Progenitor cell of endocrine pancreas (in vitro differentiated cells): ENCODE results near the gene EEF2K. TPM values are rescaled to one million over a fixed set of nuclear protein-coding genes. Genes with fewer than 3 reads are reported as not detected.

Experiments used
- DNase-seq: peaks from one replicate; pipeline ENCODE4 v3.0.0; 2021; ENCODE audit warnings: low spot score; ENCODE audit not compliant: unreplicated experiment
- H3K27ac Mint-ChIP-seq: 2 replicates; pipeline ENCODE4 v1.8.0; 2021; ENCODE audit warnings: mild to moderate bottlenecking, moderate library complexity, mixed read lengths
- H3K27me3 Mint-ChIP-seq: 2 replicates; pipeline ENCODE4 v1.8.0; 2021; ENCODE audit warnings: mixed read lengths
- H3K36me3 Mint-ChIP-seq: 2 replicates; pipeline ENCODE4 v1.8.0; 2022; ENCODE audit warnings: mixed read lengths; ENCODE audit not compliant: insufficient read depth
- H3K4me1 Mint-ChIP-seq: 2 replicates; pipeline ENCODE4 v1.8.0; 2021; ENCODE audit warnings: low read depth, mixed read lengths
- H3K4me3 Mint-ChIP-seq: 2 replicates; pipeline ENCODE4 v1.8.0; 2021; ENCODE audit warnings: low read depth, mild to moderate bottlenecking, moderate library complexity, mixed read lengths
- H3K9me3 Mint-ChIP-seq: 2 replicates; pipeline ENCODE4 v1.8.0; 2021; ENCODE audit warnings: low read depth, mixed read lengths
- CTCF ChIP-seq: fragments of 200-600 bp; sonication (generic); IDR thresholded peaks from one replicate; pipeline ENCODE4 v1.5.0; 2021; ENCODE audit warnings: antibody characterized with exemption, mild to moderate bottlenecking; ENCODE audit not compliant: unreplicated experiment
- total RNA-seq: library from RNA; stranded (reverse); gene quantifications from 2 replicates; pipeline ENCODE4 v1.2.1, GENCODE V29; 2021

EEF2K gene
- total RNA-seq, 1 donor from 2014 or later, result 15.4 TPM

- Mint-ChIP-seq H3K27me3 (no peaks in the 10 kb centered on the region), H3K4me3 (no peak overlapping the region), H3K9me3 (no peaks in the 10 kb centered on the region), H3K27ac (no peak overlapping the region), H3K4me1 (no peaks in the 10 kb centered on the region), H3K36me3 (no peaks in the 10 kb centered on the region)
- DNase-seq, result no peak
- no peak for TF ChIP-seq CTCF
These were observed 16.9 kb downstream of the EEF2K start for GRCh38 chr16:22222998-22223397.

GRCh38 chr16:22225060-22225459 is 19.0 kb downstream of the EEF2K start:
- no peaks in the 10 kb centered on the region for H3K4me1 Mint-ChIP-seq
- H3K36me3 Mint-ChIP-seq, result peaks cover 3% of the 10 kb centered on the region
- TF ChIP-seq CTCF, result no peak
- no peak for DNase-seq
- no peaks in the 10 kb centered on the region for H3K9me3 Mint-ChIP-seq
- no peak overlapping the region for H3K4me3 Mint-ChIP-seq
- H3K27ac Mint-ChIP-seq, result no peak overlapping the region
- H3K27me3 Mint-ChIP-seq, result no peaks in the 10 kb centered on the region

GRCh38 chr16:22229889-22230288 is 23.8 kb downstream of the EEF2K start:
- Mint-ChIP-seq H3K4me3 (no peak overlapping the region), H3K4me1 (peaks cover 1% of the 10 kb centered on the region), H3K27ac (no peak overlapping the region), H3K9me3 (no peaks in the 10 kb centered on the region), H3K36me3 (peaks cover 8% of the 10 kb centered on the region), H3K27me3 (no peaks in the 10 kb centered on the region)
- DNase-seq, result no peak
- TF ChIP-seq CTCF, result no peak

GRCh38 chr16:22232277-22233036 is 26.4 kb downstream of the EEF2K start:
- Mint-ChIP-seq H3K36me3 (peaks cover 8% of the 10 kb centered on the region), H3K27me3 (no peaks in the 10 kb centered on the region), H3K27ac (no peak overlapping the region), H3K4me3 (no peak overlapping the region), H3K4me1 (peaks cover 1% of the 10 kb centered on the region), H3K9me3 (no peaks in the 10 kb centered on the region)
- no peak for DNase-seq
- no peak for TF ChIP-seq CTCF

- TF ChIP-seq CTCF, result no peak
- peaks cover 1% of the 10 kb centered on the region for H3K4me1 Mint-ChIP-seq
- H3K9me3 Mint-ChIP-seq, result no peaks in the 10 kb centered on the region
- peaks cover 8% of the 10 kb centered on the region for H3K36me3 Mint-ChIP-seq
- no peak overlapping the region for H3K27ac Mint-ChIP-seq
- no peak overlapping the region for H3K4me3 Mint-ChIP-seq
- H3K27me3 Mint-ChIP-seq, result no peaks in the 10 kb centered on the region
- DNase-seq, result no peak
These were observed 26.9 kb downstream of the EEF2K start for GRCh38 chr16:22233037-22233372.
